Ishikawa (cell line): ENCODE data around the gene ETV6.

Experiments
- EGR1 ChIP-seq: IDR thresholded peaks from 2 replicates; pipeline ENCODE4 v1.6.1; 2012
- EP300 ChIP-seq: IDR thresholded peaks from 2 replicates; pipeline ENCODE4 v1.6.1; 2012; ENCODE audit warnings: borderline replicate concordance
- FOXM1 ChIP-seq: IDR thresholded peaks from 2 replicates; pipeline ENCODE4 v1.6.1; 2012; ENCODE audit warnings: low read depth, borderline replicate concordance
- TAF1 ChIP-seq: IDR thresholded peaks from 2 replicates; pipeline ENCODE4 v1.6.1; 2012; ENCODE audit warnings: low read depth, mild to moderate bottlenecking
- TF ChIP-seq, protein P1 (sequence below): IDR thresholded peaks from 2 replicates; pipeline ENCODE4 v1.6.1; 2012; ENCODE audit warnings: low read depth, mild to moderate bottlenecking
- TF ChIP-seq, protein P2 (sequence below): IDR thresholded peaks from 2 replicates; pipeline ENCODE4 v1.6.1; 2012

DNA sequence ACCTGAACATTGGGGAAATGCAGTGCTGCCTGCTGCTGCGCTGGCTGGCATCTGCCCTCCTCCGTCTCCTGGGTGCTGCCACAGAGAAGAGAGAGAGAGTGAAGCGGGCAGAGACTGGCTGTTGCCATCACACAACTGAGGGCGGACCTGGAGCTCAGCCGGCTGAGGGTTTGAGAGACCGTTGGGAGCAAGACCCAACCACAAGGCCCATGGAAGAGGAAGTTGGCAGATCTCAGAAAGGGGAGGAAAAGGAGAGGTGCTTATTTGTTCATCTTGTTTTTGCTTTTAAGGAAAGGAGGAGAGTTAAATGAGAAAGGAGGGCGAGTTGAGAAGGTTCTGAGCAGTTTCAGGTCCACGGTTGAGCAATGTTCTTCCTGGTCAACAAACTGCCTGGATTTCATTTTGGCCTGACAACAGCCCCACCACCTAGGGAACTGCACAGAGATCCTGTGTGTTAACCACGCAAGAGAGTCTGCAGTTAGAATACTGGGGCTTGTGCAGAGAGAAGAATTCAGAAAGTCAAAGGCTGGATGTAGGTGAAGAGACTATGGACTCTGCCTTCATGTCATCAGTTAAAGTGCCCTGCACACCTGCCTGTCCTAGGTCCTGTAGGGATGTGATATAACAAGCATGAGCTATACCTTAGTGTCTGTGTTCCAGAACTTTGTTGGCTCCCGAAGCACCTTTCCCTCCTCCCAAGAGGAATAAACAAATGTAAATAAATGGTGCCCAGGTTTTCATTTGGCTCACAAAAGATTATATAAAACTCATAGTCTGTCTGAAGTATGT, 124.6 kb downstream of the ETV6 start:
- TF ChIP-seq EGR1: no peak
- no peak for TF ChIP-seq EP300
- TF ChIP-seq, protein P1, sequence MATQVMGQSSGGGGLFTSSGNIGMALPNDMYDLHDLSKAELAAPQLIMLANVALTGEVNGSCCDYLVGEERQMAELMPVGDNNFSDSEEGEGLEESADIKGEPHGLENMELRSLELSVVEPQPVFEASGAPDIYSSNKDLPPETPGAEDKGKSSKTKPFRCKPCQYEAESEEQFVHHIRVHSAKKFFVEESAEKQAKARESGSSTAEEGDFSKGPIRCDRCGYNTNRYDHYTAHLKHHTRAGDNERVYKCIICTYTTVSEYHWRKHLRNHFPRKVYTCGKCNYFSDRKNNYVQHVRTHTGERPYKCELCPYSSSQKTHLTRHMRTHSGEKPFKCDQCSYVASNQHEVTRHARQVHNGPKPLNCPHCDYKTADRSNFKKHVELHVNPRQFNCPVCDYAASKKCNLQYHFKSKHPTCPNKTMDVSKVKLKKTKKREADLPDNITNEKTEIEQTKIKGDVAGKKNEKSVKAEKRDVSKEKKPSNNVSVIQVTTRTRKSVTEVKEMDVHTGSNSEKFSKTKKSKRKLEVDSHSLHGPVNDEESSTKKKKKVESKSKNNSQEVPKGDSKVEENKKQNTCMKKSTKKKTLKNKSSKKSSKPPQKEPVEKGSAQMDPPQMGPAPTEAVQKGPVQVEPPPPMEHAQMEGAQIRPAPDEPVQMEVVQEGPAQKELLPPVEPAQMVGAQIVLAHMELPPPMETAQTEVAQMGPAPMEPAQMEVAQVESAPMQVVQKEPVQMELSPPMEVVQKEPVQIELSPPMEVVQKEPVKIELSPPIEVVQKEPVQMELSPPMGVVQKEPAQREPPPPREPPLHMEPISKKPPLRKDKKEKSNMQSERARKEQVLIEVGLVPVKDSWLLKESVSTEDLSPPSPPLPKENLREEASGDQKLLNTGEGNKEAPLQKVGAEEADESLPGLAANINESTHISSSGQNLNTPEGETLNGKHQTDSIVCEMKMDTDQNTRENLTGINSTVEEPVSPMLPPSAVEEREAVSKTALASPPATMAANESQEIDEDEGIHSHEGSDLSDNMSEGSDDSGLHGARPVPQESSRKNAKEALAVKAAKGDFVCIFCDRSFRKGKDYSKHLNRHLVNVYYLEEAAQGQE: no peak
- no peak for TF ChIP-seq TAF1
- TF ChIP-seq FOXM1: no peak
- TF ChIP-seq, protein P2, sequence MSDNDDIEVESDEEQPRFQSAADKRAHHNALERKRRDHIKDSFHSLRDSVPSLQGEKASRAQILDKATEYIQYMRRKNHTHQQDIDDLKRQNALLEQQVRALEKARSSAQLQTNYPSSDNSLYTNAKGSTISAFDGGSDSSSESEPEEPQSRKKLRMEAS: no peak
